HFFc6 (cell line): Measurements from ENCODE around the gene SEPTIN8. TPM values are rescaled to one million over a fixed set of nuclear protein-coding genes. Genes with fewer than 3 reads are reported as not detected.

Source experiments
- DNase-seq: peaks from one replicate; pipeline ENCODE4 v3.0.0-alpha.2; 2018
- H3K27ac Mint-ChIP-seq: 2 replicates; pipeline ENCODE4 v1.8.0; 2020; ENCODE audit warnings: mild to moderate bottlenecking, mixed read lengths
- H3K27me3 Mint-ChIP-seq: 2 replicates; pipeline ENCODE4 v1.8.0; 2021; ENCODE audit warnings: mild to moderate bottlenecking, moderate library complexity, mixed read lengths; ENCODE audit not compliant: insufficient read depth
- H3K36me3 Mint-ChIP-seq: 2 replicates; pipeline ENCODE4 v1.8.0; 2021; ENCODE audit warnings: low read depth, mixed read lengths
- H3K4me1 Mint-ChIP-seq: 2 replicates; pipeline ENCODE4 v1.8.0; 2020; ENCODE audit warnings: low read depth, mixed read lengths
- H3K4me3 Mint-ChIP-seq: 2 replicates; pipeline ENCODE4 v1.8.0; 2020; ENCODE audit warnings: mild to moderate bottlenecking, moderate library complexity, mixed read lengths
- H3K9me3 Mint-ChIP-seq: 2 replicates; pipeline ENCODE4 v1.8.0; 2020; ENCODE audit warnings: mild to moderate bottlenecking, mixed read lengths
- CTCF ChIP-seq: fragments of 200-600 bp; sonication (generic); IDR thresholded peaks from 2 replicates; pipeline ENCODE4 v1.5.0; 2021; ENCODE audit warnings: antibody characterized with exemption, mild to moderate bottlenecking
- total RNA-seq, 6 experiments: library from RNA; stranded (reverse); fragmentation: NEBNext Ultra II Directional; extraction: Animal tissue kit (Norgen Biotek cat#: 25700); gene quantifications; 2 replicates in 1 of 6; 3 replicates in 5 of 6; pipeline ENCODE4 v1.2.3, GENCODE V29; 2021

Gene SEPTIN8
- total RNA-seq, 6 experiments from 2014 or later, result 53.9 to 67.1 (median 59.2) TPM

GRCh38 chr5:132790201-132790865, 13.3 kb upstream of the SEPTIN8 start:
- peaks cover 22% of the 10 kb centered on the region for H3K27me3 Mint-ChIP-seq
- no peak for DNase-seq
- H3K27ac Mint-ChIP-seq, result no peak overlapping the region
- no peaks in the 10 kb centered on the region for H3K36me3 Mint-ChIP-seq
- no peak overlapping the region; the same call in 1 of the 2 replicates for H3K4me3 Mint-ChIP-seq
- TF ChIP-seq CTCF, result no peak
- no peaks in the 10 kb centered on the region for H3K9me3 Mint-ChIP-seq
- H3K4me1 Mint-ChIP-seq, result peaks cover 11% of the 10 kb centered on the region

- Mint-ChIP-seq H3K9me3 (no peaks in the 10 kb centered on the region), H3K4me3 (no peak overlapping the region), H3K27me3 (peaks cover 18% of the 10 kb centered on the region), H3K27ac (no peak overlapping the region), H3K36me3 (no peaks in the 10 kb centered on the region), H3K4me1 (peaks cover 11% of the 10 kb centered on the region)
- TF ChIP-seq CTCF, result no peak
- no peak for DNase-seq
Measured at GRCh38 chr5:132788990-132789886, 12.2 kb upstream of the SEPTIN8 start.

GRCh38 chr5:132788508-132788907, 11.5 kb upstream of the SEPTIN8 start:
- Mint-ChIP-seq H3K36me3 (no peaks in the 10 kb centered on the region), H3K9me3 (no peaks in the 10 kb centered on the region), H3K4me3 (no peak overlapping the region), H3K4me1 (peaks cover 11% of the 10 kb centered on the region), H3K27me3 (peaks cover 15% of the 10 kb centered on the region), H3K27ac (no peak overlapping the region)
- DNase-seq, result no peak
- no peak for TF ChIP-seq CTCF

- no peak for TF ChIP-seq CTCF
- H3K36me3 Mint-ChIP-seq, result no peaks in the 10 kb centered on the region
- peak; percentile 38 for DNase-seq
- no peak overlapping the region; the same call in 1 of the 2 replicates for H3K27ac Mint-ChIP-seq
- H3K9me3 Mint-ChIP-seq, result no peaks in the 10 kb centered on the region
- H3K4me1 Mint-ChIP-seq, result peaks cover 25% of the 10 kb centered on the region
- H3K27me3 Mint-ChIP-seq, result peaks cover 5% of the 10 kb centered on the region
- H3K4me3 Mint-ChIP-seq, result no peak overlapping the region
Measured at GRCh38 chr5:132787076-132787475, 10.0 kb upstream of the SEPTIN8 start.

- peaks cover 3% of the 10 kb centered on the region; the same call in 1 of the 2 replicates for H3K27me3 Mint-ChIP-seq
Measured at GRCh38 chr5:132785864-132786263, 8.8 kb upstream of the SEPTIN8 start.

More at GRCh38 chr5:132785864-132786263, 8.8 kb upstream of the SEPTIN8 start:
- DNase-seq, result no peak
- Mint-ChIP-seq H3K4me3 (no peak overlapping the region), H3K36me3 (no peaks in the 10 kb centered on the region), H3K27ac (no peak overlapping the region), H3K4me1 (peaks cover 37% of the 10 kb centered on the region), H3K9me3 (no peaks in the 10 kb centered on the region)
- TF ChIP-seq CTCF, result no peak
